IPS-11a (cell line): ENCODE measurements around the gene DNAJC5.
A peak's percentile ranks its signal among the peaks of the same experiment; 100 is the strongest.
"Not testable (repeated sequence)": the region's sequence is repeated elsewhere in the genome, so short reads cannot be mapped to it uniquely, and the experiment has no call there.

Source experiments
- H3K4me3 ChIP-seq: one replicate; pipeline ENCODE4 v1.5.1; 2013; ENCODE audit warnings: low read depth, low read length, control low read depth

Gene DNAJC5

GRCh38 chr20:63952769-63953168, 57.8 kb downstream of the DNAJC5 start:
- no peak overlapping the region for H3K4me3 ChIP-seq

GRCh38 chr20:63953764-63954429, 59.0 kb downstream of the DNAJC5 start:
- no peak overlapping the region for H3K4me3 ChIP-seq

DNA sequence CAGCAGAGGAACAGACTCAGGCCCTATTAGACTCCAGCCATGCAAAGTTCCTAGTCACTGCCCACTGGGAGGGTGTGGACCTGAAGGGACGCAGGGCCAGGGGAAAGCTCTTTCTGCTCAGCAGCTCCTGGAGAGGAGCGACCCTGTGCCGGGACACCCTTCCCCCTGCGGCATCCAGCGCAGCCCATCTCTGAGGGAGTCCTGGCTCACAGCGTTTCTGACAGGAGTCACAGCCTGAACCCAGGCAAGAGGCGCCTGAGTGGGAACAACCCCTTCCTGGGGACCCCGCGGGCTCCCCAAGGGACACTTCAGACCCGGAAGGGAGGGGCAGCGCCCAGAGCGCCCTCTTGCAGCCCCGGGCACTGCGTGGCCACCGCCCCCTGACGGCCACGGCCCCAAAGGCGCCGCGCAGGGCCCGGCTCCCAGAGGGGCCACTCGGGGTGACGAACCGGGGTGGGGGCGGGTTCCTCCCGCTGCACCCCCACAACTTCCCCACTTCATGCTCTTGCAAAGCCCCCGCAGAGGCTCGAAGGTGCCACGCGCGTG, 60.4 kb downstream of the DNAJC5 start:
- peak overlapping the region; percentile 92 for H3K4me3 ChIP-seq

DNA sequence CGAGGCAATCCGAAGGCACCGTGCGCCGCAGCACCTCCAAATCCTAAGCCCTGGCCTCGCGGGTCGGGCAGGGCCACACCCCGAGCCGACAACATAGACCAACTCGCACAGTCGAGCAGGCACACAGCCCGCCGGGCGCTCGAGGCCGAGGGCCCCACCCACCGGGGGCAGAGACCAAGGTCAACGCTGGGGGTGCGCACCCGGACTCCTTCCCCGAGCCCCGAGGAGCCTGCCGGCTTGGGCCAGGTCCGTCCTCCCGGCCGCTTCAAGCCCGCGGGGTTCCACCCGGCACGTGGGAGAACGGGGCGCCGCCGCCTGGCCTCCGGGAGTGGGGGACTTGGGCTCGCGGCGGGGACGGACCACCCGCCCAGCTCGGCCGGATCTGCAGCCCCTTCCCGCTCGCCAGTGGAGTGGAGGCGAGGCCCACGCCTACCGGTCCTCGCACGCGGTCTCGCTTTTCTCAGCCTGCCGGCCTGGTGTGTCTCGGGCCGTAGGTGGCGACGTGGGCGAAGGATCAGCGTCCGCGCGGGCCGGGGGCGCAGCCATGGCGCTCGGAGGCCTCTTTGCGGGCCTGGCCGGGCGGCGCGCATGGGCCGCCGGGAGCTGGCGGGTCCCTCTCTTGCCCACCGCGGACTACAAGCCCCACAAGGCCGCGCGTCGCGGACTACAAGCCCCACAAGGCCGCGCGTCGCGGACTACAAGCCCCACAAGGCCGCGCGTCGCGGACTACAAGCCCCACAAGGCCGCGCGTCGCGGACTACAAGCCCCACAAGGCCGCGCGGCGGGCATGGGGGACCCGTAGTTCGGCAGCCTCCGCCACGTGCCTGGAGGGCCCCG, 61.1 kb downstream of the DNAJC5 start, which contains the start of gene UCKL1:
Gene UCKL1, minus strand, starts transcription at position 590 of the 837 bp plus-strand sequence. Its CDS starts 44 bp downstream, at position 546.
- peak within 1 kb of the TSS; percentile 92 for H3K4me3 ChIP-seq

- H3K4me3 ChIP-seq = peak overlapping the region; percentile 56
Observed at GRCh38 chr20:63956664-63957003, 61.7 kb downstream of the DNAJC5 start.

GRCh38 chr20:63957004-63957689, 62.2 kb downstream of the DNAJC5 start:
- peak overlapping the region; percentile 56 for H3K4me3 ChIP-seq

GRCh38 chr20:63957690-63958441, 62.9 kb downstream of the DNAJC5 start:
- H3K4me3 ChIP-seq = no peak overlapping the region

DNA sequence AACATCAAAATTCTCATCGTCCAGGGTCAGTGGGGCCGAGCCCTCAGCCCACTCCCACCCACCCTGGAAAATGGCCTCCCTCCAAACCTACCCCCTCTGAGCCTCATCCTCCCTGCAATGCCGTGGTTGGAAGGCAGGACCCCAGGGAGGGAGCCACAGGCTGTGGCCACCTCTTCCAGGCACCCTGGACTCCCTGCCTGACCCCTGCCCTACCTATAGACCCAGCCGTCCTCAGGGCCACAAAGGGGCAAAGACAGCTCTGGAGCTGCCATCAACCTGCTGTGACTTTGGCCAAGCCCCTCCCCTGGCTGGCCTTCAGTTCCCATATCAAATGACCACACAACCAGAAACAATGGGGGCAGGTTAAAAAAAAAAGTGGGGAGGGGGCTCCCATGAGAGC, 63.5 kb downstream of the DNAJC5 start:
- H3K4me3 ChIP-seq = no peak overlapping the region

DNA sequence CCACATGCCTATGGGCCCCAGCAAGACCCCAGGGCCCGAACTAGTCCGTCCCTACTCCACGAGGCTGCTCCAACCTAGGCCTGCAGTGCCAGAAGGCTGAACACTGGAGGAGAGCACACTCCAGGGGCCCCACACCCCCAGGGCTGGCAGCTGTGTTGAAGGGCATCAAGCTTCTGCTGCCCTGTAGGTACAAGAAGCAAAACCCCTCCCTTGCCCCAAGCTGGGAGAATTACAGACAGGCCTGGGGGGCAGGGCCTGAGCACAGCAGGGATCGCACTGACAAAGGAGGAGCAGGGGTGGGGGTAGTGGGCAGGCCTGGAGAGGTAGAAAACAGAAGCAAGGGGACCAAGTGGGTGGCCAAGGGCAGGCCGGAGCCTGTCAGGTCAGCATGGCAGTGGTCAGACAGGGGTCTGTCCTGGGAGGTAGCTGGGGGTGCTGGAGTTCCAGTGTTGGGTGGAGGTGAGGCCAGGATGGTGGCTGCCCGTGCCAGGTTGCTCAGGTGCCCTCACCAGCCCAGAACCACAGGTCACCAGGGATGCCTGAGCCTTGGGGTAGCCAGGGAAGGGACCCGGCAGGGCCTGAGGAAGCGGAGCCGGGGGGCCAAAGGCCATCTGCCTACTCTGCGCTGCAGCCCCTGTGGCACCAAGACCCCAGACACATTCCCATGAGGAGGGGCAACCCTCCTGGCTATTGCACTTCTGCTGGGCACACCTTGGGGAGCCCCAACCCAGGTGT, 64.2 kb downstream of the DNAJC5 start:
- no peak overlapping the region for H3K4me3 ChIP-seq

DNA sequence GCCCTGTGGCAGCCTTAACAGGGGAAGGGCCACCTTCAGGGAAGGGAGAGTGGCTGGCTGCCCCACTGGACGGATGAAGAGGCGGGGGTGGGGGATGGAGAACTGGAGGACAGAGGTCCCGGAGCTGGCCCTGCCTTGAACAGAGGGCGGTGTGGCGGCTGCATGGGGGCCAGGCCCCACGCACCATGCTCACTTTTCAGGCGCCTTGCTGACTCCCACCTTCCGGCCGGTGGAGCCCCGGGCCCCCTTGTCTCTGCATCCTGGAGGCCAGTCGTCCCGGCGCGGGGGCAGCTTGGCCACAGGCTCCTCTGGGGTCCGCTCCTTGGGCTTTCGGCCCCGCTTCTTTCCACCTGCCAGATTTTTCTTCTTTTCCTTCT, 64.8 kb downstream of the DNAJC5 start:
- no peak overlapping the region for H3K4me3 ChIP-seq

DNA sequence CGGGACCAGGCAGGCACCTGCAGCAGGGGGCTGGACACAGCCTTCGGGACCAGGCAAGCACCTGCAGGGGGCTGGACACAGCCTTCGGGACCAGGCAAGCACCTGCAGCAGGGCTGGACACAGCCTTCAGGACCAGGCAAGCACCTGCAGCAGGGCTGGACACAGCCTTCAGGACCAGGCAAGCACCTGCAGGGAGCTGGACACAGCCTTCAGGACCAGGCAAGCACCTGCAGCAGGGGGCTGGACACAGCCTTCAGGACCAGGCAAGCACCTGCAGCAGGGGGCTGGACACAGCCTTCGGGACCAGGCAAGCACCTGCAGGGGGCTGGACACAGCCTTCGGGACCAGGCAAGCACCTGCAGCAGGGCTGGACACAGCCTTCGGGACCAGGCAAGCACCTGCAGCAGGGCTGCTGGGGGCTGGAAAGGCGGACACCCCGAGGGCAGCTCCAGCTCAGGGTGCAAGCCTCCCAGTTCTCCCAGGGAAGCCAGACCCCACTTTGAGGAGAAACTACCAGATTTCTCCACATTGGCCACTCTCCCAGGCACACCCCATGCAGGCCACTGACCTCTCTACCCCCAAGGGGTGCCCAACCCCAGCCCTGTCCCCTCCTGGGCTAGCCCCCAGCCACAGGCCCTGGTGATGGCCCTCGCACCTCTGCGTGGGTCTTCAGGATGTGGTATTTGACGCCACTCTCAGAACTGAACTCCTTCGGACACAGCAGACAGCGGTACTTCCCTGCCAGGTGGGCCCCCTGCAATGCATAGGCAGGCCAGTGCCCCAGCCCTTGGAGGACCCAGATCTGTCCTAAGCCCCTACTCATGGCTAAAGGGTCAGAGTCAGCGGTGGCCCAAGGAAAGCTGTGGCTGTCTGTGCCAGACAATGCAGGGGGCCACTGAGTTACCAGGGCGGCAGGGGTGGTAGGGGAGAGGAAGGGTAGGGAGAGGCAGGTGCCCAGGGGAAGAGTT, 66.0 kb downstream of the DNAJC5 start:
- not testable (repeated sequence) for H3K4me3 ChIP-seq

DNA sequence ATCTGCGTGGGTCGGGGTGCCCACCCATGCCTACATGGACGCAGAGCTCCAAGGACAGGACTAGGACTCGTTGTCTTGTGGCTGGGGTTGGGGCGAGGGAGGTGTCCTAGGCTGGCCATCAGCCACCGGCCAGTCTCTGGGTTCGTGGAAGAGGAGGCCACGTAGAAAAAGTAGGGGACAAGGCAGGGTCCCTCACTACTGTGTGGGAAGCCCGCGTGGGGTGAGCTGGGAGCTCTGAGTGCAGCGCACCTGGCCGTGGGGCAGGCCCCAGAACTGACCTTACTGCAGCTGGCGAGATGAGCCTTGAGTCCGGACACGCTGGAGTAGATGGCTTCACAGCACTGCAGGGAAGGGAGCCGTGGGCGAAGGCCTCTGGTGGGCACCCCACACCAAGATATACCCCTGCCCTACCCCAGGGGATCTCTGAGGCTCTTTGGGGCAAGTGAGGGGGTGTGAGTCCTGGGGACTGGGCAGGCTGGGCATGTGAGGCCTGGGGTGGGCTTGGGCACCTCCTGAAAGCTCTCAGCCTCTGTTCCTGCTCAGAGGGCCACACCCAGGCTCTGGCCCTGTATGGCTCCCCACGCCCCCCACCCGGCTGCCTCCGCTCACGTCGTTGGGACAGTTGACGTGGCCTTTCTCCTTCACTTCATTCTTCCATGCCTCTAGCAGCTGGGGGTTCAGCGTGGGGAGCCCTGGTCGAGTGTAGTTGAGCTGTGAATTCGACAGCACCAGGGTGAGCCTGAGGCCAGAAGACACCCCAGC, 66.9 kb downstream of the DNAJC5 start:
- H3K4me3 ChIP-seq = no peak overlapping the region

- no peak overlapping the region for H3K4me3 ChIP-seq
Observed at GRCh38 chr20:63962426-63963347, 67.8 kb downstream of the DNAJC5 start.

GRCh38 chr20:63963348-63963741, 68.4 kb downstream of the DNAJC5 start:
- no peak overlapping the region for H3K4me3 ChIP-seq

GRCh38 chr20:63963784-63964301, 68.9 kb downstream of the DNAJC5 start:
- no peak overlapping the region for H3K4me3 ChIP-seq

DNA sequence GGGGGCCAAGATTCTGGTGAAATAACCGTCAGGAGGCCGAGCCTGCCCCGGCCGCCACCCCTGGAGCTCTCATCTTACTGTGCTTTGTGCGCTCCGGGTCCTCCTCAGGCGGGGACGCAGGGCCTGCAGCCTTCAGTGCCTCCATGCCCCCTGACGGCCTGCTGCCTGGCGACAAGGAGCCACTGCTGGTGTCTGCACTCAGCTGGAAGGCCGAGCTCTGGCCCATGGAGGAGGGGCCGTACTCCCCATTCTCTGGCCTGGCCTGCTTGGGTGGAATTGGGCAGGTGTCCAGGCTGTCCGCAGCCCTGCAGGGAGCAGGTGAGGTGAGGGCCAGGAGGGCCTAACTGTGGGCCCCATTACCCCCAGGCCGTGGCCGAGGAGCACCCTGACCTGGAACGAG, 69.5 kb downstream of the DNAJC5 start:
- H3K4me3 ChIP-seq = no peak overlapping the region
